Nephron (organoid): Measurements from ENCODE around the gene ACYP1.
A peak's percentile ranks its signal among the peaks of the same experiment; 100 is the strongest.

ENCODE experiments used
- H3K27ac Mint-ChIP-seq, 3 experiments: 2 replicates each; pipeline ENCODE4 v1.8.0; 2020; ENCODE audit warnings: mixed read lengths in 3 of 3, mild to moderate bottlenecking in 2 of 3, moderate library complexity in 1 of 3
- H3K27me3 Mint-ChIP-seq: 2 replicates; pipeline ENCODE4 v1.8.0; 2021; ENCODE audit warnings: low read depth, mild to moderate bottlenecking, moderate library complexity, mixed read lengths
- H3K36me3 Mint-ChIP-seq: 2 replicates; pipeline ENCODE4 v1.8.0; 2020; ENCODE audit warnings: low read depth, mixed read lengths
- H3K4me1 Mint-ChIP-seq: 2 replicates; pipeline ENCODE4 v1.8.0; 2020; ENCODE audit warnings: mixed read lengths
- H3K4me3 Mint-ChIP-seq, 3 experiments: 2 replicates each; pipeline ENCODE4 v1.8.0; 2020; ENCODE audit warnings: mild to moderate bottlenecking in 3 of 3, mixed read lengths in 3 of 3, moderate library complexity in 2 of 3
- H3K9me3 Mint-ChIP-seq: 2 replicates; pipeline ENCODE4 v1.8.0; 2020; ENCODE audit warnings: mixed read lengths
- CTCF ChIP-seq, 3 experiments: fragments of 200-600 bp; sonication (generic); IDR thresholded peaks; one replicate each; pipeline ENCODE4 v1.5.0; 2021; ENCODE audit warnings: antibody characterized with exemption in 3 of 3; ENCODE audit not compliant: unreplicated experiment in 3 of 3

The ACYP1 gene

GRCh38 chr14:75040507-75040906, 23.3 kb downstream of the ACYP1 start:
- peak overlapping the region in 1 of 3 experiments; percentile 20 for H3K27ac Mint-ChIP-seq
- TF ChIP-seq CTCF (IDR thresholded peaks at IDR 0.05; ENCODE audit: unreplicated experiment in 3 of 3), result no peak
- no peaks in the 10 kb centered on the region for H3K27me3 Mint-ChIP-seq
- H3K9me3 Mint-ChIP-seq, result no peaks in the 10 kb centered on the region
- peaks cover 24% of the 10 kb centered on the region for H3K4me1 Mint-ChIP-seq
- no peak overlapping the region for H3K4me3 Mint-ChIP-seq
- H3K36me3 Mint-ChIP-seq, result peaks cover 48% of the 10 kb centered on the region

- H3K36me3 Mint-ChIP-seq, result peaks cover 75% of the 10 kb centered on the region
- no peaks in the 10 kb centered on the region for H3K9me3 Mint-ChIP-seq
- no peaks in the 10 kb centered on the region for H3K27me3 Mint-ChIP-seq
- H3K27ac Mint-ChIP-seq, result no peak overlapping the region
- no peak overlapping the region for H3K4me3 Mint-ChIP-seq
- no peaks in the 10 kb centered on the region for H3K4me1 Mint-ChIP-seq
- TF ChIP-seq CTCF (IDR thresholded peaks at IDR 0.05; ENCODE audit: unreplicated experiment in 3 of 3), result no peak
Observed at GRCh38 chr14:75032939-75033338, 30.9 kb downstream of the ACYP1 start.

- H3K9me3 Mint-ChIP-seq, result no peaks in the 10 kb centered on the region
- H3K4me3 Mint-ChIP-seq, result no peak overlapping the region
- H3K4me1 Mint-ChIP-seq, result no peaks in the 10 kb centered on the region
- peaks cover 61% of the 10 kb centered on the region for H3K36me3 Mint-ChIP-seq
- H3K27ac Mint-ChIP-seq, result no peak overlapping the region
- no peaks in the 10 kb centered on the region for H3K27me3 Mint-ChIP-seq
- no peak for TF ChIP-seq CTCF (IDR thresholded peaks at IDR 0.05; ENCODE audit: unreplicated experiment in 3 of 3)
Observed at GRCh38 chr14:75030147-75030546, 33.7 kb downstream of the ACYP1 start.

GRCh38 chr14:75025876-75026275, 37.9 kb downstream of the ACYP1 start:
- no peak overlapping the region for H3K27ac Mint-ChIP-seq
- H3K4me1 Mint-ChIP-seq, result no peaks in the 10 kb centered on the region
- H3K36me3 Mint-ChIP-seq, result peaks cover 51% of the 10 kb centered on the region
- no peaks in the 10 kb centered on the region for H3K27me3 Mint-ChIP-seq
- H3K4me3 Mint-ChIP-seq, result no peak overlapping the region
- no peak for TF ChIP-seq CTCF (IDR thresholded peaks at IDR 0.05; ENCODE audit: unreplicated experiment in 3 of 3)
- H3K9me3 Mint-ChIP-seq, result no peaks in the 10 kb centered on the region

- H3K4me1 Mint-ChIP-seq, result no peaks in the 10 kb centered on the region
- H3K9me3 Mint-ChIP-seq, result no peaks in the 10 kb centered on the region
- no peak for TF ChIP-seq CTCF (IDR thresholded peaks at IDR 0.05; ENCODE audit: unreplicated experiment in 3 of 3)
- no peaks in the 10 kb centered on the region for H3K27me3 Mint-ChIP-seq
- peaks cover 48% of the 10 kb centered on the region for H3K36me3 Mint-ChIP-seq
- H3K4me3 Mint-ChIP-seq, result no peak overlapping the region
- H3K27ac Mint-ChIP-seq, result no peak overlapping the region
Observed at GRCh38 chr14:75025082-75025481, 38.7 kb downstream of the ACYP1 start.

GRCh38 chr14:75023108-75023507, 40.7 kb downstream of the ACYP1 start:
- Mint-ChIP-seq H3K4me3 (no peak overlapping the region), H3K27me3 (no peaks in the 10 kb centered on the region), H3K4me1 (no peaks in the 10 kb centered on the region), H3K9me3 (no peaks in the 10 kb centered on the region), H3K36me3 (peaks cover 47% of the 10 kb centered on the region), H3K27ac (peak overlapping the region in 1 of 3 experiments; percentile 85)
- TF ChIP-seq CTCF (IDR thresholded peaks at IDR 0.05; ENCODE audit: unreplicated experiment in 3 of 3), result no peak
